DOHH2 (cell line): ENCODE data around the gene INF2.

Experiments used
- H3F3A ChIP-seq: fragments of 200-600 bp; sonication (generic), shearing (Covaris generic); 2 replicates; pipeline ENCODE4 v1.6.0; 2016; ENCODE audit warnings: antibody characterized with exemption, mild to moderate bottlenecking; ENCODE audit not compliant: control insufficient read depth, insufficient read depth
- H3K27ac ChIP-seq: fragments of 200-600 bp; sonication (generic); 2 replicates; pipeline ENCODE4 v1.5.1; 2014; ENCODE audit warnings: low read depth, mild to moderate bottlenecking, low read length, moderate library complexity
- H3K27me3 ChIP-seq: fragments of 200-600 bp; sonication (generic); 2 replicates; pipeline ENCODE4 v1.6.1; 2014; ENCODE audit warnings: mild to moderate bottlenecking, low read length, mixed read lengths; ENCODE audit not compliant: control insufficient read depth
- H3K36me3 ChIP-seq: fragments of 200-600 bp; sonication (generic); 2 replicates; pipeline ENCODE4 v1.6.1; 2014; ENCODE audit warnings: mild to moderate bottlenecking, low read length, moderate library complexity, mixed read lengths; ENCODE audit not compliant: control insufficient read depth
- H3K4me1 ChIP-seq: fragments of 200-600 bp; sonication (generic); 2 replicates; pipeline ENCODE4 v1.6.1; 2014; ENCODE audit warnings: mild to moderate bottlenecking, low read length, mixed read lengths; ENCODE audit not compliant: control insufficient read depth
- H3K4me2 ChIP-seq: fragments of 200-600 bp; sonication (generic); 2 replicates; pipeline ENCODE4 v1.6.0; 2014; ENCODE audit warnings: mild to moderate bottlenecking, low read length, moderate library complexity
- H3K4me3 ChIP-seq: fragments of 200-600 bp; sonication (generic); 2 replicates; pipeline ENCODE4 v1.5.1; 2014; ENCODE audit warnings: mild to moderate bottlenecking, low read length, mixed read lengths
- H3K79me2 ChIP-seq: fragments of 200-600 bp; sonication (generic); 2 replicates; pipeline ENCODE4 v1.6.1; 2014; ENCODE audit warnings: mild to moderate bottlenecking, low read length, mixed read lengths; ENCODE audit not compliant: control insufficient read depth
- H3K9me2 ChIP-seq: fragments of 200-600 bp; sonication (generic); replicated peaks from 2 replicates; pipeline ENCODE4 v1.6.1; 2014; ENCODE audit warnings: mild to moderate bottlenecking, low read length, mixed read lengths; ENCODE audit not compliant: control insufficient read depth
- H3K9me3 ChIP-seq: fragments of 200-600 bp; sonication (generic); 2 replicates; pipeline ENCODE4 v1.6.1; 2014; ENCODE audit warnings: antibody characterized with exemption, low read length, mixed read lengths; ENCODE audit not compliant: control insufficient read depth, insufficient read depth
- H4K20me1 ChIP-seq: fragments of 200-600 bp; sonication (generic); 2 replicates; pipeline ENCODE4 v1.6.0; 2014; ENCODE audit warnings: low read depth, mild to moderate bottlenecking, antibody characterized with exemption, low read length, moderate library complexity; ENCODE audit not compliant: control insufficient read depth, insufficient read depth
- CTCF ChIP-seq: fragments of 200-600 bp; sonication (generic); IDR thresholded peaks from one replicate; pipeline ENCODE4 v1.5.1; 2014; ENCODE audit warnings: antibody characterized with exemption, mild to moderate bottlenecking, low read depth, low read length; ENCODE audit not compliant: poor library complexity, severe bottlenecking
- EZH2phosphoT487 ChIP-seq: fragments of 200-600 bp; sonication (generic); IDR thresholded peaks from 2 replicates; pipeline ENCODE4 v1.6.1; 2017; ENCODE audit warnings: borderline replicate concordance, mild to moderate bottlenecking, antibody characterized with exemption, low read length, moderate library complexity, mixed read lengths

INF2 gene

GRCh38 chr14:104664107-104664506 lies 25.3 kb upstream of the INF2 start:
- Histone ChIP-seq H4K20me1 (no peaks in the 10 kb centered on the region), H3K4me3 (no peak overlapping the region), H3F3A (peaks cover 28% of the 10 kb centered on the region), H3K4me2 (no peak overlapping the region), H3K27me3 (no peaks in the 10 kb centered on the region), H3K79me2 (no peaks in the 10 kb centered on the region), H3K36me3 (peaks cover 4% of the 10 kb centered on the region; the same call in 1 of the 2 replicates), H3K9me2 (no peaks in the 10 kb centered on the region), H3K27ac (no peak overlapping the region), H3K9me3 (peaks cover 3% of the 10 kb centered on the region; the same call in 1 of the 2 replicates), H3K4me1 (peaks cover 63% of the 10 kb centered on the region)
- no peak for TF ChIP-seq CTCF
- TF ChIP-seq EZH2phosphoT487: no peak

DNA sequence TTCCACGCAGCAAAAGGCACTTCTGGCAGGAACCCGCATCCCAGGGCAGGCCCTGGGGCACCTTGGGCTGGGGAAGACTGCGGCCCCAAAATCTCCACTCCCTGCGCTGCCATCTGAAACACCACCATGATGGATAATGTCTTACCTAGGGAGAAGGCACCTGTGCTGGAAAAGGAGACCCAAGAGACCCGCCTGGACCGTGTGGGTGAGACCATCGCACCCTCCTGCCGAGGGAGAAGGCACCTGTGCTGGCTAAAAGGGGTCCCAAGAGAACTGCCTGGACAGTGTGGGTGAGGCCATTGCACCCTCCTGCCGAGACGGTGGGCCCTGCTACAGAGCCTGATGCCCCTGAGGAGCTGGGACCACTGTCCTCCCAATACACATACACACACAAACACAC lies 24.8 kb upstream of the INF2 start:
- no peak for TF ChIP-seq EZH2phosphoT487
- TF ChIP-seq CTCF: no peak
- Histone ChIP-seq H3K4me3 (peak overlapping the region; percentile 45), H3F3A (peaks cover 23% of the 10 kb centered on the region), H3K4me2 (peak overlapping the region; percentile 63; the same call in 1 of the 2 replicates), H3K9me3 (peaks cover 3% of the 10 kb centered on the region; the same call in 1 of the 2 replicates), H4K20me1 (no peaks in the 10 kb centered on the region), H3K79me2 (no peaks in the 10 kb centered on the region), H3K4me1 (peaks cover 58% of the 10 kb centered on the region), H3K9me2 (no peaks in the 10 kb centered on the region), H3K27me3 (no peaks in the 10 kb centered on the region), H3K36me3 (peaks cover 4% of the 10 kb centered on the region; the same call in 1 of the 2 replicates), H3K27ac (no peak overlapping the region)

- Histone ChIP-seq H3F3A (peaks cover 21% of the 10 kb centered on the region), H3K4me2 (peak overlapping the region; percentile 63), H3K4me3 (peak overlapping the region; percentile 45), H4K20me1 (no peaks in the 10 kb centered on the region), H3K9me3 (peaks cover 3% of the 10 kb centered on the region; the same call in 1 of the 2 replicates), H3K9me2 (no peaks in the 10 kb centered on the region), H3K79me2 (no peaks in the 10 kb centered on the region), H3K4me1 (peaks cover 52% of the 10 kb centered on the region), H3K27me3 (0 out of 2 replicates have a peak, but pooled peaks cover 2% of the 10 kb centered on the region), H3K27ac (peak overlapping the region; percentile 53), H3K36me3 (peaks cover 4% of the 10 kb centered on the region; the same call in 1 of the 2 replicates)
- TF ChIP-seq CTCF (no peak), EZH2phosphoT487 (no peak)
These were observed 24.2 kb upstream of the INF2 start for GRCh38 chr14:104665114-104665656.
